Mucosa of descending colon (tissue), 3 donors: ENCODE data around the gene CAMKK1. TPM values are rescaled to one million over a fixed set of nuclear protein-coding genes. Genes with fewer than 3 reads are reported as not detected.

Experiments used
- ATAC-seq: fragments of 200-7000 bp; cut with Tn5 transposase; one replicate; pipeline ENCODE4 v1.9.1; 2020; ENCODE audit warnings: mild to moderate bottlenecking, moderate library complexity
- DNase-seq, 3 donors: peaks; one replicate each; pipeline ENCODE4 v3.0.0-alpha.2; 2020
- H3K36me3 ChIP-seq: fragments of 200-600 bp; one replicate; pipeline ENCODE4 v1.8.0; 2021; ENCODE audit warnings: low read depth, mild to moderate bottlenecking
- H3K4me1 ChIP-seq: fragments of 200-600 bp; one replicate; pipeline ENCODE4 v1.8.0; 2021; ENCODE audit warnings: low read depth, mild to moderate bottlenecking
- H3K4me3 ChIP-seq: fragments of 200-600 bp; one replicate; pipeline ENCODE4 v1.8.0; 2021; ENCODE audit warnings: mild to moderate bottlenecking
- H3K9me3 ChIP-seq: fragments of 200-600 bp; one replicate; pipeline ENCODE4 v1.8.0; 2021; ENCODE audit warnings: mild to moderate bottlenecking
- intact Hi-C, 2 donors: fragments of 100-400 bp; cut with DNase I in 1 of 2; cut with micrococcal nuclease in 1 of 2; formaldehyde crosslinking; loops; one replicate each; pipeline versions ENCODE4 v1.11.0 to v1.11.1; 2022; cut with DNase I, micrococcal nuclease
- total RNA-seq, 3 donors: library from RNA; stranded (reverse); fragmentation: NEBNext Ultra II Directional in 2 of 3; extraction: Animal tissue kit (Norgen Biotek cat#: 25700) in 2 of 3; gene quantifications; one replicate each; pipeline versions ENCODE4 v1.2.1 to v1.2.4, GENCODE V29; 2021 to 2023
- TF ChIP-seq, protein P1 (sequence below): fragments of 200-600 bp; IDR thresholded peaks from one replicate; pipeline ENCODE4 v1.8.0; 2022; ENCODE audit warnings: antibody characterized with exemption, mild to moderate bottlenecking
- donor health status: DM: no; HTN: no; CAD: no; lungs with moderate emphysema.
- donor health status: DM: no; HTN: no; CAD: no.
- donor health status: DM: no; HTN: yes; CAD: no.

Gene CAMKK1
- total RNA-seq, 3 donors from 2014 or later, result 4.8 to 11.6 (median 6.2) TPM

DNA sequence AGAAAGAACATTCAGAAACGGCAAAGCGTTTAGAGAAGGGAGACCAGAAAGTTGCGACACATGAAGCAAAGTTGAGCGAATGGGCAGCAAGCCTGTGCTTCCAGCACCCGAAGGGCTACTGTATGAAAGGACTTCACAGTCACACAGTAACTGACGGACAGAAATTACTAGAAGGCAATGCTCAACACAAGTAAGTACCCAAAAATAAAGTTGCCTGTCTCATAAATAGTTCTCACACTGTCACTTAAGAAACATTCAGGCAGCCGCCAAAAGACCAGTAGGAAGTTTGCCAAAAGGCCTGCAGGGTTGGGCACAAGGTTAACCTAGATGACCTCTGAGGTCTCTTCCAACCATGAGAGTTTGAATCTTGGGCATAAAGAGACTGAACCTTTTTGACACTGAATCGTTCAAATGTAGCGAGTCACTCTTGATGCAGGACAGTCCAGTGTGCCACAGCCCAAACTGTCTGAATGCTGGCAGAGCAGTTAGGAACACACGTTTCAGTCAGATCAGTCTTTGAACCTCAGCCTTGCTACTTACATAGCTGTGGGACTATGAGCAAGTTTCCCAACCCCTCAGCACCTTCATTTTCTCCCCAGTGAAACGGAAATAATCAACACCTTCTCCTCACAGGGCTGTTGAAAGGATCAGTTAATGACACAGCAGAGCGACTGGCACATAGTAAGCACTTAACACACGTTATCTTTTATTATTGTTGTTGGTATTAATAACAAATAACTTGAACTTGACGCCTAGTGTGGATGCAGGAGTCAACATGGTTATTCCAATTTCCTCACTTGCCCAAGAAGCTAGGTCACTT, 57.2 kb downstream of the CAMKK1 start:
- Histone ChIP-seq H3K36me3 (no peaks in the 10 kb centered on the region), H3K4me3 (no peak overlapping the region), H3K4me1 (peaks cover 8% of the 10 kb centered on the region), H3K9me3 (no peaks in the 10 kb centered on the region)
- DNase-seq (no peak), ATAC-seq (no peak)
- intact Hi-C loops, result no loop called here
- TF ChIP-seq, protein P1, sequence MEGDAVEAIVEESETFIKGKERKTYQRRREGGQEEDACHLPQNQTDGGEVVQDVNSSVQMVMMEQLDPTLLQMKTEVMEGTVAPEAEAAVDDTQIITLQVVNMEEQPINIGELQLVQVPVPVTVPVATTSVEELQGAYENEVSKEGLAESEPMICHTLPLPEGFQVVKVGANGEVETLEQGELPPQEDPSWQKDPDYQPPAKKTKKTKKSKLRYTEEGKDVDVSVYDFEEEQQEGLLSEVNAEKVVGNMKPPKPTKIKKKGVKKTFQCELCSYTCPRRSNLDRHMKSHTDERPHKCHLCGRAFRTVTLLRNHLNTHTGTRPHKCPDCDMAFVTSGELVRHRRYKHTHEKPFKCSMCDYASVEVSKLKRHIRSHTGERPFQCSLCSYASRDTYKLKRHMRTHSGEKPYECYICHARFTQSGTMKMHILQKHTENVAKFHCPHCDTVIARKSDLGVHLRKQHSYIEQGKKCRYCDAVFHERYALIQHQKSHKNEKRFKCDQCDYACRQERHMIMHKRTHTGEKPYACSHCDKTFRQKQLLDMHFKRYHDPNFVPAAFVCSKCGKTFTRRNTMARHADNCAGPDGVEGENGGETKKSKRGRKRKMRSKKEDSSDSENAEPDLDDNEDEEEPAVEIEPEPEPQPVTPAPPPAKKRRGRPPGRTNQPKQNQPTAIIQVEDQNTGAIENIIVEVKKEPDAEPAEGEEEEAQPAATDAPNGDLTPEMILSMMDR, result no peak

DNA sequence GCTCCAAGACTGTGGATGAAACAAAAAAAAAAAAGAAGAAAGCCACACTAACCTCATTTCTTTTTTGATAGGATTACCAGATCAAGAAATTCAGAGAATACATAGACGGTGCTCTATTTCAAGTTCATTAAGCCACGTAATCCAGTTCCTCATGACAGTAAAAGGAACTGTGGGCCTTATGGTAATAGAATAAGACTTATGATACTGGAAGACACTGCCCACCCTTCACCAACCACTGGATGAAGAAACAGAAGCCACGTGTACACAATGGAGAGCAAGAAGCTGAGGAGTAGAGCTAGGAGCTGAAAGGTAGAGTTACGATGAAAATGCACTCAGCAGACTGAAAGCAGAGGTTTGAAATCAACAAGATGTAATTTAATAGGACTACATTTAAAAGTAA, 58.0 kb downstream of the CAMKK1 start:
- no peak for ATAC-seq
- Histone ChIP-seq H3K9me3 (no peaks in the 10 kb centered on the region), H3K4me3 (no peak overlapping the region), H3K4me1 (peaks cover 8% of the 10 kb centered on the region), H3K36me3 (no peaks in the 10 kb centered on the region)
- TF ChIP-seq, protein P1, result no peak
- intact Hi-C loops, result no loop called here
- no peak for DNase-seq

DNA sequence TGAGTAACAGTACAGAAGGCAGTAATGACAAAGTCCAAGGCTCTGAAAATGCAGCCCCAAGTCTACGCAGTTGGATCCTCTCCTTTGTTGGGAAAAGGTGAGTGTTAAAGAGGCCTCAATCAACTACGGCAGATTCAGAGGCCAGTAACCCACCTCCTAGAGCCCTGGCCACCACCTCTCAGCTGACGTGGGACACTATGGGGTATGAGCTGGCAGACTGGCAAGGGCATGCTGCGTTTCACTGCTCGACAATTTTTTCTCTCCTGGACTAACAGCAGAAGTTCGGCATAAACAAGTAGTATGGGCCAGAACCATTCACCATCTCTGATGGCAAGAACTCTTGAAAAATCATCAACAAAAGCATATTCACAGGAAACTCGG, 64.0 kb downstream of the CAMKK1 start:
- TF ChIP-seq, protein P1, result no peak
- intact Hi-C loops, result no loop called here
- no peaks in the 10 kb centered on the region for H3K9me3 ChIP-seq
- H3K4me3 ChIP-seq, result no peak overlapping the region
- no peaks in the 10 kb centered on the region for H3K4me1 ChIP-seq
- peaks cover 7% of the 10 kb centered on the region for H3K36me3 ChIP-seq
- ATAC-seq (no peak), DNase-seq (no peak)

DNA sequence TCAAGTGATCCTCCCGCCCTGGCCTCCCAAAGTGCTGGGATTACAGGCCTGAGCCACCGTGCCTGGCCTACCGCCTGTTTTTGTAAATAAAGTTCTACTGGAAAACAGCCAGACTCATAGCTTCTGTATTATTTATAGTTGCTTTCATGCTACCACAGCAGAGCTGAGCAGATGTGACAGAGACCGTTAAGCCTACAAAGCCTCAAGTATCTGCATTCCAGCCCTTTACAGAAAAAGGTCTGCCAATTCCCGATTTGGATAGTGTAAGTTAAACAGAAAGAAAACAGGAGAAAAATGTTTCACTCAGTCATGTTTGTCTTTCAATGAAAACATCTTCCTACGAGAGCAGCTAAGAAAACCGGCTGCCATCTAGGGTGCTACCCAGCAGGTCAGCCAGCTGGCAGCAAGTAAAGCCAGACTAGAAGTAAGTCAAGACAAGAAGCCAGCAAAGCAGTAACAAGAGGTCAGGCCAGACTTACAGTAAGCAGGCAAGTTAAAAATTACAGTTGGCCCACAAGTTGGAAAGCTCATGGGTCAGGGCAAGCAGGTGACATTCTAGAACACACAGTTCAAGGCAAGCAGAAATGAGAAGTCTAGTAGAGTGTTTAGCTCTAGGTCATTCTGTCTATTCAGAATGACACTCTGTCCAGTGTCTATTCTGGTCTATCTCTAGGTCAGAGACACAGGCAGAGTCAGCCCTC, 64.6 kb downstream of the CAMKK1 start:
- intact Hi-C loops, result no loop called here
- DNase-seq (no peak), ATAC-seq (peak; percentile 40)
- H3K4me3 ChIP-seq, result no peak overlapping the region
- no peaks in the 10 kb centered on the region for H3K4me1 ChIP-seq
- peaks cover 7% of the 10 kb centered on the region for H3K36me3 ChIP-seq
- no peaks in the 10 kb centered on the region for H3K9me3 ChIP-seq
- TF ChIP-seq, protein P1, result no peak

DNA sequence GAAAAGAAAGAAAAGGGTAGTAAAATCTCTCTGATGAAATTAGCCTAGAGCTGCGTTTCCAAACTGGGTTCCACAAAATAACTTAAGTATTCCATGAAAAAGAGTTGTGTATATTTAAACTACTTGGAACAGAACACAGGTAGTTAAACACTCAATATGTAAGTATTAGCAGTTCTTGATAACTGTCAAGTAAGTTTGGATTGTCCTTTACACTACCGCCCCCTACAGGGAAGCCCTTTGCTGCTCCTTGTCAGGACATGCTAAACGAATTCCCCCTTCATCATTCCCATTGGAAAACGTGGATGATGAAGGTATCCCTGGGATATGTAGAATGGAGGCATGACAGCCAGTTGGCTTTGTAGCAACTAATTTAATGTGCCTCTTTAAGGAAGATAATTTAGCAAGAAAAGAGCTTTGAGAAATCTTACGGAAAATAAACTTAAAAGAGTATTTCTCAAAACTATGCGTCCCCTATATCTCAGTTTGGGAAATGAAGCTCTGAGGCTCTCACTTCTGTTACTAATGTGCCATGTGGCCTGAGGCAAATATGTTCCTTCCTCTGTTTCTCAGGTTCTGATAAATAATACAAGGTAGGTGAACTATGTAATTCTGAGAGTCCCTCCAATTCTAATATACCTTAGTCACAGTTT, 65.6 kb downstream of the CAMKK1 start:
- DNase-seq (peak in 1 of 3 donors; percentile 90), ATAC-seq (peak; percentile 68)
- TF ChIP-seq, protein P1, result peak; percentile 33
- Histone ChIP-seq H3K36me3 (peaks cover 7% of the 10 kb centered on the region), H3K4me1 (no peaks in the 10 kb centered on the region), H3K4me3 (no peak overlapping the region), H3K9me3 (no peaks in the 10 kb centered on the region)
- intact Hi-C loops, result no loop called here
